Measurements from ENCODE around the gene NRG4. TPM values are rescaled to one million over a fixed set of nuclear protein-coding genes. Genes with fewer than 3 reads are reported as not detected.
"Not testable (repeated sequence)": the region's sequence is repeated elsewhere in the genome, so short reads cannot be mapped to it uniquely, and the experiment has no call there.

NRG4 gene
- total RNA-seq, 1 donor from 2014 or later = 1.2 TPM

GRCh38 chr15:75923756-75924155 is 88.5 kb downstream of the NRG4 start:
- no peaks in the 10 kb centered on the region for H3K27me3 ChIP-seq
- H3K4me1 ChIP-seq = no peaks in the 10 kb centered on the region
- intact Hi-C loops (cut with DNase I) = no loop called here
- no peak overlapping the region for H3K27ac ChIP-seq
- ATAC-seq = no peak
- no peak for TF ChIP-seq CTCF (IDR thresholded peaks at IDR 0.05)
- H3K9me3 ChIP-seq = no peaks in the 10 kb centered on the region
- H3K4me3 ChIP-seq = no peak overlapping the region
- peaks cover 10% of the 10 kb centered on the region for H3K36me3 ChIP-seq
- DNase-seq = no peak

- peak; percentile 39 for TF ChIP-seq CTCF (IDR thresholded peaks at IDR 0.05)
- DNase-seq (no peak), ATAC-seq (peak; percentile 53)
- H3K27ac ChIP-seq = no peak overlapping the region
- no peaks in the 10 kb centered on the region for H3K27me3 ChIP-seq
- peaks cover 21% of the 10 kb centered on the region for H3K36me3 ChIP-seq
- no peak overlapping the region for H3K4me3 ChIP-seq
- H3K4me1 ChIP-seq = no peaks in the 10 kb centered on the region
- intact Hi-C loops (cut with DNase I) = no loop called here
- H3K9me3 ChIP-seq = no peaks in the 10 kb centered on the region
These were observed 90.2 kb downstream of the NRG4 start for GRCh38 chr15:75921732-75922703.

- H3K27ac ChIP-seq = no peak overlapping the region
- peaks cover 32% of the 10 kb centered on the region for H3K36me3 ChIP-seq
- no peaks in the 10 kb centered on the region for H3K4me1 ChIP-seq
- H3K4me3 ChIP-seq = no peak overlapping the region
- DNase-seq (no peak), ATAC-seq (no peak)
- intact Hi-C loops (cut with DNase I) = no loop called here
- H3K27me3 ChIP-seq = no peaks in the 10 kb centered on the region
- TF ChIP-seq CTCF (IDR thresholded peaks at IDR 0.05) = no peak
- H3K9me3 ChIP-seq = no peaks in the 10 kb centered on the region
These were observed 92.1 kb downstream of the NRG4 start for GRCh38 chr15:75920079-75920478.

- H3K36me3 ChIP-seq = peaks cover 50% of the 10 kb centered on the region
- no peak for ATAC-seq
These were observed 94.1 kb downstream of the NRG4 start for GRCh38 chr15:75918135-75918534.

GRCh38 chr15:75916978-75917377 is 95.2 kb downstream of the NRG4 start:
- Histone ChIP-seq H3K27me3 (no peaks in the 10 kb centered on the region), H3K4me1 (no peaks in the 10 kb centered on the region), H3K9me3 (no peaks in the 10 kb centered on the region), H3K36me3 (peaks cover 53% of the 10 kb centered on the region), H3K27ac (no peak overlapping the region), H3K4me3 (no peak overlapping the region)
- intact Hi-C loops (cut with DNase I) = no loop called here
- TF ChIP-seq CTCF (IDR thresholded peaks at IDR 0.05) = no peak
- ATAC-seq (no peak), DNase-seq (no peak)

More at GRCh38 chr15:75918135-75918534, 94.1 kb downstream of the NRG4 start:
- intact Hi-C loops (cut with DNase I) = no loop called here
- H3K9me3 ChIP-seq = no peaks in the 10 kb centered on the region
- TF ChIP-seq CTCF (IDR thresholded peaks at IDR 0.05) = no peak
- no peaks in the 10 kb centered on the region for H3K4me1 ChIP-seq
- H3K4me3 ChIP-seq = no peak overlapping the region
- no peak for DNase-seq
- H3K27me3 ChIP-seq = no peaks in the 10 kb centered on the region
- no peak overlapping the region for H3K27ac ChIP-seq

GRCh38 chr15:75910355-75910754 is 101.9 kb downstream of the NRG4 start:
- H3K27ac ChIP-seq; H3K27me3 ChIP-seq; H3K4me3 ChIP-seq; H3K9me3 ChIP-seq; ATAC-seq; H3K4me1 ChIP-seq; DNase-seq; intact Hi-C loops (cut with DNase I): not testable (repeated sequence)
- peaks cover 23% of the 10 kb centered on the region for H3K36me3 ChIP-seq

Measured in upper lobe of right lung (tissue), 1 donor.